NCI-H1105 treated with DMSO at 0.1 percent for 48 hours (cell line): ENCODE data around the gene ADAD2.

ENCODE experiments used
- DNase-seq: peaks from one replicate; lab custom pipeline; 2025; lab: John Stamatoyannopoulos, UW

ADAD2 gene

GRCh38 chr16:84246679-84247077 is 55.7 kb downstream of the ADAD2 start:
- no peak for DNase-seq
